ENCODE results near the gene CSRNP3.

Gene CSRNP3

DNA sequence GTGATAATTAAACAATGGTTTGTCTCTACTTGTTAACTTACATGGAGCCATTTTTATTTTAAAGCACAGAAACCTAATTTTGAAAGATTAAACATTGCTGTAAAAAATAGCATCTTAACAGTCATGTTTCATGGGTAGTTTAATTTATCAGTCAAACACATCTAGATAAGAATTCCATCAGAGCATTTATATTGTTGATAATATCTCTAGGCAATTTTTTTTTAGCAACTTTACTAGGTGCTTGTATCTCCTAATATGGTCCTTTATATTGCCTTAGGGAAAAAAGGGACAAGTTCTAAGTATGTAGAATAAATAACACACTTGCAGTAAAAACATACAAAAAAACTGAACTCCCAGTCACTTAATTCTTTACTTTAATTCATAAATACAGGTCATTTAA is 863 bp downstream of the CSRNP3 start:
- no peak for DNase-seq (ENCODE audit: low read depth in 2 of 3, low spot score in 2 of 3)

DNA sequence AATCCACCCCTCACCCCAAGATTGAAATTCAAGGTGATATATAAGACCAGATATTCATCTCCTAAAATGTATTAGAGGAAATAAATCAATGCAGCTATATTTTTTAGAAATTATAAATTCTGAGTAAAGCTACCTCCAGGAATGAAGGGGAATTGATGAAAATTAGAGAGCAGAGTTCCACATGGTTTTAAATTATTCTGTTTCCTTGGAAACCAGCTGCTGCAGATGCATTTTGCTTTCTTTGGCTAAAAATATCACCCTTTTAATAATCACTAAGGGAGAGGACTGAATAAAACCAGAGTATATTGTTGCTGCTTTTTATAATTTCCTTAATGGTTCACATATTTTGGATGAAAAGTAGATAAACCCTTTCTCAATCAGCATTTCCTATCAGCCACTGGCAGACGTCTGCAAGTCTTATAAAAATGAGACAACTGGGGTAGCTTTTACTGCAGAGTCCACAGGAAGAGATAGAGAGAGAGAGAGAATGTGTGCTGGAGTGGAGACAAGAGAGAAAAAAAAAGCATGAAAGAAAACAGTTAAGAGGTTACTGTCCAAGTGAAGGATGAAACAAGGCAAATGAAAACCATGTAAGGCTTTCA is 2.0 kb downstream of the CSRNP3 start:
- no peak for DNase-seq (ENCODE audit: low read depth in 2 of 3, low spot score in 2 of 3)

DNA sequence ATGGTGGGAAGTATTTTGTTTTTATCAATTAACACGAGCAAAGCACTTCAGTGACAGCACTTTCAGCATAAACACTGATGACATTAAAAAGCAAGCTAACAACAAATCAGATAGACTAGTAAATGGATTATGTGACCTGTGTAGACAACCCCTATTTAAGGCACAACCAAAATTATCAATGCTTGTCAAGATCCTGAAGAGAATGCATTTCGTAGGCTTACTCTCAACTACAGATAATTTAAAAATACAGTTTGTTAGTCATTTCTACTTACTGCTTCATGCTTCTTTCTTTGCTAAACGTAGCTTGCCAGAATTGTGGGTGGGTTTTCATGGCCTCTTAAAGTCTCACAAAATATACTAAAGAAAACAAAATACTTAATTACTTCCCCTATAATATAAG is 3.4 kb downstream of the CSRNP3 start:
- no peak for DNase-seq (ENCODE audit: low read depth in 2 of 3, low spot score in 2 of 3)

DNA sequence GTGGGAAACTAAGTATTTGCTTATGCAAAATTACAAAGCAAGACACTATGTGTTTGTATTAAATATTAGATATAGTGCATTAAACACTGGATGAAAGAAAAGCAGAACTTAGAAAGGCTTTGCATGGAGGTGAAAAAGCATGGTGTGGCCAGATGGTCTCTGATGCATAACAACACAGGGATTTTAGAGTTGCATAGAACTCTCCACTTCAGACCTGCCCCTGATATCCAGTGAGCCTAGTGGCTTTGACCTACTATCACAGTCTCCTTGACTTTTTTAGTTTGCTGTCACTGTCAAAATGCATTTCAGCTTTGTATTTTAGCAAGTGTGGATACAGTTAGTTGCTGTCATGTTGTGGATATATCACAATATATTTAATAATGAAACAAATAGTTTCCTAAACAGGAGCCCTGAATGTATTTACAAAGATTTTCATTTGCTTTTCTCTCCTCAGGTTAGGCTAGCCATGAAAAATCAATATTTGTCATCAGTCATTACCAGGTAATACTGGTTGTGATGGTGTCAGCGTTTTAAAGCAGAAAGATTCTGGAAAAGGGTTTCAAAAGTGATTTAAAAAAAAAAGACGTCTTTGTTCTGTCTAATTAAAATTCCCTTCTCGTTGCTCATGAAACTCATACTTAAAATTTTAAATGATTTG is 5.2 kb downstream of the CSRNP3 start:
- DNase-seq (ENCODE audit: low read depth in 2 of 3, low spot score in 2 of 3), result no peak

DNA sequence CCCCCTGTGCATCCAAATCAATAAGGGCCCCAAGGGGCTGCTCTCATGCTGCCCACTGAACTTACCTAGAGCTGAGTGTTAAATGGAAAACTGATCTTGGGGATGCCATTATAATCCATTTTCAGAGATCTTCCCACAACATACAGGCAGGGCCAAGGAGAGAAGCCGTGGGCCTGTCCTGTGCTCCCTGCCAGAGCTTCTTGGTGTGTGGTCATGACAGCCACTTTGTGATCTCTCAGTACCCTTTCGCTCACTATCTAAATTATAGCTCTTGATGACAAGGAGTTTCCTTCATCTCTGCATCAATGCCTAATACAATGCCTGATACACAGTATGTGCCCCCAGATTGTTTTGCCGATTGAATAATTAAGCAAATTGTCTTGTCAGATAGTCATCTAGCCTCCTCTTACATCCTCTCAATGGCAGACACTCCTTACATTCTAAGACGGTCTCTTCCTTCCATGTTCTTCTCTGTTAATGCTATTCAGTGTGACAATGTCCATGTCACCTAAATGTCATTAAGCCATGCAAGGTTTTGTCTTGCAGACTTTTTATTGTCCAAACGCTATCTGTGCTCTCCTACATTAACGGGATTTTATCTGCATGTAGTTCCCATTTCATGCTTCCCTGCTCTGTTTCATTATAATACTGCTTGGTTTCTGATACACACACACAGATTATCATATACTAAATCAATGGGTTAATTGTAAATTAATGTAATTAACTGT is 5.9 kb downstream of the CSRNP3 start:
- no peak for DNase-seq (ENCODE audit: low read depth in 2 of 3, low spot score in 2 of 3)

DNA sequence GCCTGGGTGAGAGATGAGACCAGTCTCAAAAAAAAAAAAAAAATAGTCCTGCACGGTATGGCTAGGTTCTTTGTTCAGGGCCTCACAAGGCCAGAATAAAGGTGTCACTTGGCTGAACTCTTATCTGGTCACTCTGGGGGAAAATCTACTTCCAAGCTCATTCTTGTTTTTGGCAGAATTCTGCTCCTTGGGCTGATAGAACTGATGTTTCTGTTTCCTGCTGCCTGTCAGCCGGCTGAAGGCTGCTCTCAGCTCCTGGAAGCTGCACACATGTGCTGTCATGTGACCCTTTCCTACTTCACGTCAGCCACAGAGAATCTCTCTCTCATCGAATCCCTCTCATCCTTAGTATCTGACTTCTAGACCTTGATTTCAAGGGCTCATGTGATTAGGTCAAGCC is 10.4 kb downstream of the CSRNP3 start:
- no peak for DNase-seq (ENCODE audit: low read depth in 2 of 3, low spot score in 2 of 3)

DNA sequence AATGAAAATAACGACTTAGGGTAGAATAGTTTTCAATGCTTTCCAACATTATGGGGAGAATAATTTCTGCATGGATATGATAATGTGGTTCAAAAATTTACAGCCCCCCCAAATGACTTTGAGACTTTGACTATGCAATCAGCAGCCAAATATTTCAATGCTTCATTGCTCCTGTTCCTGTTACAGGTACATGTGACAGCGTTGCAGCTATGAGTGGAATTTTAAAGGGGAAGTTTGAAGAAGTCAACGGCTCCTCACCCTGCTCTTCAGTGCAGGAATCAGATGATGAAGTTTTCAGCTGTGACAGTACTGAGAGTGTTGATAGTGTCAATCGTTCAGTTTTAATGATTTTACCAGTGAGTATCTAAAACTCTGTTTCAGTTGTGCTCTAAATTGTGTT is 25.1 kb downstream of the CSRNP3 start:
- DNase-seq (ENCODE audit: low read depth in 2 of 3, low spot score in 2 of 3), result no peak

DNA sequence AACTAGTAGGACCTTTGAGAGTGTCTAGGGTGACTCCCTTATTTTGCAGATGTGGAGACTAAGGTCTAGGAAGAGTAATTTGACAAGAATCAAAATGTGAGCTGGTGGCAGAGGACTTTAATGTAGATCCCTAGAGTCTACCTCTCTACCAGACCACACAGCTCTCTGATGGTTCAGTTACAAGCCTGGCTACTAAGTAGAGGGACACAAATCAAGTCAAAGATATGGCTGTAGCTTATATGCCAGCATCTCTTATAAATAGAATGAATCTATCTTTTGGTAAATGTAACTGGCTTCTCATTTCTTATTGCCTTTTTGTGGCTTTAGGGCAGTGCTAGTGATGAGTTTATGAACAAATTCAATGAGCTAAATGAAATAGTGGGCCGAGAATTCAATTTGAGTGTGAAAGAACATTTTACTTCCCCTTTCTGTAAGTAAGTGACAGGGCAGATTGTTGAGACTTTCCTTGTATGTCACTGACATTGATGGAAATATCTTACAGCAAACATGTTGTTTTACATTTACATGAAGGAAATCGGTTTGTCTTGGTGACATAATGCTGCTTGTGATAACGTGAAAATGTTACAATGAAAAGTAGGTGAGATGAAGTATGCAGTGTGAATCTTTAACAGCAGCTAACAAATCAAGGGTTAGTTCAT is 28.3 kb downstream of the CSRNP3 start:
- DNase-seq (ENCODE audit: low read depth in 2 of 3, low spot score in 2 of 3), result no peak

DNA sequence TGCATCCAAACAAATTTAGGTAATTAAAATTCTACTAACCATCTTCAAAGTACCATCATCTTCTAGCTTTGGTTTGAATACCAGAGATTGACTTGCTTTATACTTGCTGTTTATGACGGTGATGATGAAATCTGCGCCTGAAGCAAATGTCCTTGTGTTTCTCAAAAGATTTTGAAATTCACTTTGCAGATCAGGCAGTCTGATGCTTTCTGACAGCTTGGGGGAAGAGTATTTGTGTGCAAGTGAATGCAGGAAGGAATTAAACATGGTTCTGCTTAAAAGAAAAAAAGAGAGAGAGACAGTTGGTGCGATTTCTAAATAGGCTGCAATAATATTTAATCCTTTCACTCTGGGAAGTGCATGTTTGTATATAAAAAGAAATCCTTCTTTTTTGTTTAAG is 29.6 kb downstream of the CSRNP3 start:
- DNase-seq (ENCODE audit: low read depth in 2 of 3, low spot score in 2 of 3), result no peak

DNA sequence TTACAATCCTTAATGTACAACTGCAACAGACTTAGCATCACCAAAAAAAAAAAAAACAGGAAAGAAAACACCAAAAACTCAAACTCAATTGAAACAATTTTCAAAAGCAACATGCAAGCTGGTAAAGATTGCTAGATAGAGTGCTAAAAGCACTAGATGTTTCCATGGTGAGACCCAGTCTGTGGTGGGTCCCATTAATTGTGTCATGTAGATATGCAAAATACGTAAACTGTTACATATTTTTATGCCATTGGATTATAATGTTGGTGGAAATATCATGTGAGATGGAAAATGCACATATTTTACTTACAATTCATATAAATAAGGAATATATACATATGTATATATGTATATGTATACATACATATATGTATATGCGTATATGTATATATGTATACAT is 30.5 kb downstream of the CSRNP3 start:
- no peak for DNase-seq (ENCODE audit: low read depth in 2 of 3, low spot score in 2 of 3)

DNA sequence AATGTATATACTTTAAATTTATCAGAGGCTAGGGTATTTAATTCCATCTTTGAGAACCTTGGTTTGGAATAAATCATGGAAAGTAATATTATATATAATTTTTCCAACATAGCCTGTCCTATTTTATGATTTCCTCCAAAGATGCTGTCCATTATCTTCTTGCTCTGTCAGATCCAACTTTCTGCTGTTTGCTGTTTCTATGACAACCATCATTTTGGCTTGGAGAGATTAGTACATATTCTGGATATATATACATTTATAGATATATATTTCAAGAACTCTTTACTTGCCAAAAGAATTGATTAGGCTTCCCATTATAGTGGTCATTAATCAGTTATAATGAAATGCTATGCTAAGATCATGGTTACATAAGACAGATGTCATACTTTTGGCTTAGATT is 31.3 kb downstream of the CSRNP3 start:
- no peak for DNase-seq (ENCODE audit: low read depth in 2 of 3, low spot score in 2 of 3)

DNA sequence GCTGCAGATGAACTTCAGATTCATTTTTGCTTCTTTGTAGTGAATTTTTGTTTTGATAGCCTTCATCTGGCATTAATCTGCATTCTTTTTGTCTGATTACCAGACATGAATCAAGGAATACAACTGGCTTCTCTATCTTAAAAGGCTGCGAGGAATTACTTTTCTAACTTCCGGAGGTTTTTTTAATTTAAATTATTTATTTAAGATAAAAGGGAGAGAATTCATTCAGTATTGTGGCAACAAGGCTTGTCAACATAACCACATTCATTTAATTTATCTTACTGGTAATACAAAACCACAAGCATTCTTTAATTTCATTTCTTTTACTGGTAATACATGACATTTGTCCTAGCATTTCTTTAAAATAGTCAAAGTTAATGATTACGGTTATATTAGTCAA is 36.0 kb downstream of the CSRNP3 start:
- no peak for DNase-seq (ENCODE audit: low read depth in 2 of 3, low spot score in 2 of 3)

DNA sequence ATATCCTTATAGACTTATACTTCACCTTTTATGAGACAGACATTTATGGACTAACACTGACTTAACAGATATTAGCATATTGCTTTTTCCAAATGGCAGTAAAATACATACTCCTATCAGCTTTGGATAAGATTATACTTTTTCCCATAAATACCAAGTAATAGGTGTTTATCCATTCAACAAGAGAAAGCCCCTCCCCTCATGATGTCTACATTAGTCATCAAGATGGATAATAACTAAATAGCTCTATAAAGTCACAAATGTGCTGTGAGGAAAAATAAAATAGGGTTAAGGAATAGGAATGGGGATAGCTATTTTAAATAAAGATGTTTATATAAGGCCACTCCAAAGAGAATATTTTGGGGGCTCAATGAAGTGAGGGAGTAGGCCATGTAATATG is 39.4 kb downstream of the CSRNP3 start:
- no peak for DNase-seq (ENCODE audit: low read depth in 2 of 3, low spot score in 2 of 3)

DNA sequence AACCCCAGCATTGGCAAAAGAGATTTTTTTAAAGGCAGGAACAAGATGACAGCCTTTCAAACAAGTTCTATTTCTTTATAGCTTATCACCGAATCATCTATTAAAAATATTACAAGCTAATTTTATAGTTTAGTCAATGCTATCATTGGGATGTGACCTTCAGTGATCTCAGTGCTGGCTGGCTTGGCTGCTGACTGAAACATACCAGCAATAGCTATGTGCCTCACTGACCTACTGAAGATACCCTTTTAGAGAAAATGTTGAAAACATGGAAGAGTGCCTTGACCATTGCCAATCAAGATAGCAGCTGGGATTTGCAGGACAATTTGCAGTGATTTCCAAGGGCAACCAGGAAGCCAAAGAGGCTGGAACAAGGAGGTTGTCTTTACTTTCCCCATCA is 44.0 kb downstream of the CSRNP3 start:
- DNase-seq (ENCODE audit: low read depth in 2 of 3, low spot score in 2 of 3), result no peak

DNA sequence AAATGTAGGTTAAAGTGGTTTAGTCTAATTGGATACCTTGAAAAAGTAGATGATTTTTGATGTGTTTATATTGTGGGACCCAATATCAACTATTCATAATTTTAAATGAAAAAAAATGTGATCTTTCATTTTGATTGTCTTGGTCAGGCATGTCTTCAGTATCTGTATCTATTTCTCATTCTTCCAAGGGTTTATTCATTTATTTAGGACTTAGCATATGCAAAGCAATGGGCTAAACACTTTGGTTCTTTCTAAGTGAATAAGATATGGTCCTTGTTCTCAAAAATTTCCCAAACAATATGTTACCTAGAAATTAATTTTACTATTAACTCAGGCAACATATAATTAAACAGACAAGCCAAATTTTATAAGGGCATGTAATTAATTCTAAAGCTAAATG is 49.1 kb downstream of the CSRNP3 start:
- no peak for DNase-seq (ENCODE audit: low read depth in 2 of 3, low spot score in 2 of 3)

DNA sequence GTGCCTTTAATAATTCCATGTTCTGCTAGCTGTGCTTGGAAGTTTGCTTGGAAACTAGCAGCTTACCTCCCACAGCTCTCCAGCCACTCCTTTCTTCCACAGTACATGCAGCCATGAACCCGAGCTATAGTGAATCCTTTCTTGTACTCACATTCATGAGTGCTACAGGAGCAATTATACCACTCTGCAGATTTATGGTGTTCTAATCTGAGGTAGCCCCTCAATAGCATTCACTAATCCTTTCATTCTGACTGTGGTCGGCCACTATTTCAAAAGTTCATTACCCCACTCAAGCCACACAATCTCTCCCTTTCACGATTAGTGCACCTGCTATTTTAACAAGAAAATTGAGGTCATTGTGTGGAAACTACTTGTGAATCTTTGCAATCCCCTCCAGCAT is 53.2 kb downstream of the CSRNP3 start:
- DNase-seq (ENCODE audit: low read depth in 2 of 3, low spot score in 2 of 3), result no peak

DNA sequence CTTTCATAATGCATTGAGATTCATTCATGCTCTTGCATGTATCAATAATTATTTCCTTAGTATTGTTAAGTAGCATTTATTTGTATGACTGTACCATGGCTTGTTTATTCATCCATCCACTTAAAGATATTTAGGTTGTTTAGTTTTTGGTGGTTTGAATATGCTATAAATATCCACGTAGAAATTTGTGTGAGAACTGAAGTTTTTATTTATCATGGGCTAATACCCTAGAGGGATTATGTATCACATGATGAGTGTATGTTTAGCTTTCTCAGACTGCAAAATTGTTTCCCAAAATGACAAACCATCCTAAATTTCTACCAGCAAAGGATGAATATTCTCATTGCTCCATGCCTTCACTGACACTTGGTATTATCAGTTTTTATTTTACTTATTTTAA is 55.2 kb downstream of the CSRNP3 start:
- no peak for DNase-seq (ENCODE audit: low read depth in 2 of 3, low spot score in 2 of 3)

DNA sequence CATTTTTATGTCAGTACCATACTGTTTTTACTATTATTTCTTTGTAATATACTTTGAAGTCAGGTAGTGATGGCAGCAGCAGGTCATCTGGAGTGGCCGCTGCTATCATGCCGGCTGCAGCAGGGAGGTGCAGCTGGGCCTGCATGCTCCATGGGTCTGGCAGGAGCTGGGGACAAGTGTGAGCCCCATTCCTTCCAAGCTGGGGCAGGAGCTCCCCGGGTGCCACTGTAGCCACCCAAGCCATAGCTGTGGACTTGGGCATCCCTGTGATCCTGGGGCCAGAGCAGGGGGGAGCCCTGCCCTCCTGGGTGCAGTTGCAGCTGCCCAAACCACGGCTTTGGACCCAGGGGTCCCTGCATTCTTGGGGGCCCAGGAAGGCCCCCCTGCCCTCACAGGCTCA is 59.2 kb downstream of the CSRNP3 start:
- no peak for DNase-seq (ENCODE audit: low read depth in 2 of 3, low spot score in 2 of 3)

DNA sequence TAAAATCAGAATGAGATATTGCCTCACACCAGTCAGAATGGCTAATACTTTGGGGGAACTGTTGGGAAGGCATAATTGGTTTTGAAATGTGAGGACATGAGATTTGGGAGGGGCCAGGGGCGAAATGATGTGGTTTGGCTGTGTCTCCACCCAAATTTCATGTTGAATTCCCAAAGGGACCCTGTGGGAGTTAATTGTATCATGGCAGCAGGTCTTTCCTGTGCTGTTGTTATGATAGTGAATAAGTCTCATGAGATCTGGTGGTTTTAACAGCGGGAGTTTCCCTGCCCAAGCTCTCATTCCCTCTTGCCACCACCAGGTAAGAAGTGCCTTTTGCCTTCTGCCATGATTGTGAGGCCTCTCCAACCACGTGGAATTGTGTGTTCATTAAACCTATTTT is 59.6 kb downstream of the CSRNP3 start:
- DNase-seq (ENCODE audit: low read depth in 2 of 3, low spot score in 2 of 3), result no peak

DNA sequence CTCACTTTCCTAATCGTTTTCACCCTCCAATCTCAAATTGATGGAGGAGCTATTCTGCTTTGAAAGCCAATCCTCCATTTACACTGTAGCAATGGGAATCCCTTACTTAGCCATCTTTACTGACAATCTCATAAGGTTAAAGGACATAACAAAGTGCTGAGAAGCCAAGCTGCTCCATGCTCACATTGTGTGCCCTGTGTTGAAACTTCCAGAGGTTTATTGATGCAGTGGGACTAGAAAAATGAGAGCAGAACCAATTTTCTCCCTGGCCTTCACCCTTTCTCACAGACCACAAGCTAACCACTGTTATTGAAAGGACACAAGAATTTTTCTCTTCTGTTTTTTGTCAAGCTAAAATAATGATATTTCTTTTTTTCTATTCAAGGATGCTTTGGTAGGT is 63.8 kb downstream of the CSRNP3 start:
- DNase-seq (ENCODE audit: low read depth in 2 of 3, low spot score in 2 of 3), result no peak

DNA sequence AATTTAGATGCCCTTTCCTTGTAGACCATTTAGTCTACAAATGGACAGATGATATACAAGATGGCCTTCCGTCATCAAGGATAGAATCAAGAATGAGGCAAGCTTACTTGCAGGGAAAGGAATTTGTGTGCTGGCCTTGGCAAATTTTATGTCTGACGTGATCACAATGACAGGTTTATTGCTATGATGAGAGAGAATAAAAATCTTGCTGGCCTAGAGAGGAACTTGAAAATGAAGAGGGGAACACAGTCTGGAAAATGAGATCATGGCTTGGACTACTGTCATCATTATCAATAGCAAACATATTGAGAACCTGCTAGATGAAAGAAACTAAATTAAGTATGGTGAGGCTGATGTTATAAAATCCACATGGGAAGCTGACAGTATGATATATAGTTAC is 66.0 kb downstream of the CSRNP3 start:
- no peak for DNase-seq (ENCODE audit: low read depth in 2 of 3, low spot score in 2 of 3)

DNA sequence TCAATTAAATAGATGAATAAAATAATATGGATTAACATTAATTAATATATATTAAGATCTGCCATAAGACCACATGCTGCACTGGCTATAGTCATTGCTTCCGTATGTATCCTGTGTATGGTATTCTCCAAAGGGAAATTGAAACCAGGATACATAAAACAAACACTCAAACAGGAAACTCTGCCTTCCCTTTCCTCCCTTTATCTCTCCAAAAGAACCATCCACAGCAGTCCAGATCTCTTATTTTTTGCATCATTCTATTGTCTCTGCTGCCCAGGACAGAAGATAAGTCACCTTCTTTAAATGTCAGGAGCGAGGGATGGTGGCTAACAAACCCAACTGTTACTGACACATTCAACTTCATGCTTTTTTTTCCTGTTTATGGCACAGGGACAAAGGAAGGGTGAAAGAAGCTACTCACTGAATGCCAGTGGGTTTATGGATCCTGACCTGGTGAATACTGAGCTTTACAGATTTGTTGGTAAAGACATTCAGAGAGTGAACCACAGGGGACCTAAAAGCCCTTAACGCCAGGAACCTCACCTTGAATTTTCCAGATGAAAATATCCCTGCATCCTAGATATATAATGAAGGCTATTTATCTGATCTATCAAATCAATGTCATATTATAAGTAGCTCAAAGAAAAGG is 67.5 kb downstream of the CSRNP3 start:
- DNase-seq (ENCODE audit: low read depth in 2 of 3, low spot score in 2 of 3), result no peak
